Mesenteric fat pad (tissue), 1 donor: ENCODE measurements around the gene NMNAT2. TPM values are rescaled to one million over a fixed set of nuclear protein-coding genes. Genes with fewer than 3 reads are reported as not detected.

Experiments used
- DNase-seq: peaks from one replicate; pipeline ENCODE4 v3.0.0-alpha.2; 2020; ENCODE audit warnings: low spot score
- total RNA-seq: library from RNA; stranded (reverse); fragmentation: NEBNext Ultra II Directional; extraction: Animal tissue kit (Norgen Biotek cat#: 25700); gene quantifications from one replicate; pipeline ENCODE4 v1.2.1, GENCODE V29; 2021
- donor health status: DM: yes; HTN: yes; CAD: no.

The NMNAT2 gene
- total RNA-seq, 1 donor from 2014 or later, result 20.5 TPM

- DNase-seq, result no peak
These were observed 178.2 kb downstream of the NMNAT2 start for GRCh38 chr1:183239793-183240525.

DNA sequence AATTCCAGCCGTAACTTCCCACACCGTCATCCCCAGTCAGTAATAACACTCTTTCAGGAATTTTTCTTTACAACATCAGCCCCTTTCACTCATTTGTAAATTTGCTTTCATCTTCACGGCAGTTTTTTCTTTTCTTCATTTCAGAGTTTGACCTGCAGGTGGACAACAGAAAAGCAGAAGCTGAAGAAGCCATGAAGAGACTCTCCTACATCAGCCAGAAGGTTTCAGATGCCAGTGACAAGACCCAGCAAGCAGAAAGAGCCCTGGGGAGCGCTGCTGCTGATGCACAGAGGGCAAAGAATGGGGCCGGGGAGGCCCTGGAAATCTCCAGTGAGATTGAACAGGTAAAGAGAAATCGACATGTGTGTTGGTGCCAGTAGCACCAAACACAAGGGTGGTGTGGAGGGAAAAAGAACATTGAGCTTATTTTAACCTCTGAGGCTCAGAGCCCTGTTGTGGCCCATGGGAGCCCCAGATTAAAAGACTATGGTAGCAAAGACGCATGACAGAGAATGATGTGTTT is 178.9 kb downstream of the NMNAT2 start:
- DNase-seq, result no peak

DNA sequence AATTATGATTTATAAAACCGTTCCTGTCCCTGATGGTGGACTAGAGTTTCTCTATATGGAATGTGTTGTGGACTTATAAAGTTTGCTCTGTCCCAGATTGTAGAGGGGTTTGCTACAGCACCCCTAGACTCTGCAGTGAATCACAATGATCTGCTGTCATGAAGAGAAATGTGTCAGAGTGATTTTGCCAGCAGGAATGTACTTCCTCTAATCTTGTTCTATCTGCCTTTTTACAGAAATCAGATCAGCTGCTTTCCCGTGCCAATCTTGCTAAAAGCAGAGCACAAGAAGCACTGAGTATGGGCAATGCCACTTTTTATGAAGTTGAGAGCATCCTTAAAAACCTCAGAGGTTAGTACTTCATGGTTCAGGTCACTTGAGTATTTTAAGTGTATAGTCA is 180.1 kb downstream of the NMNAT2 start:
- DNase-seq, result no peak

GRCh38 chr1:183237046-183237445 is 181.1 kb downstream of the NMNAT2 start:
- DNase-seq, result no peak

DNA sequence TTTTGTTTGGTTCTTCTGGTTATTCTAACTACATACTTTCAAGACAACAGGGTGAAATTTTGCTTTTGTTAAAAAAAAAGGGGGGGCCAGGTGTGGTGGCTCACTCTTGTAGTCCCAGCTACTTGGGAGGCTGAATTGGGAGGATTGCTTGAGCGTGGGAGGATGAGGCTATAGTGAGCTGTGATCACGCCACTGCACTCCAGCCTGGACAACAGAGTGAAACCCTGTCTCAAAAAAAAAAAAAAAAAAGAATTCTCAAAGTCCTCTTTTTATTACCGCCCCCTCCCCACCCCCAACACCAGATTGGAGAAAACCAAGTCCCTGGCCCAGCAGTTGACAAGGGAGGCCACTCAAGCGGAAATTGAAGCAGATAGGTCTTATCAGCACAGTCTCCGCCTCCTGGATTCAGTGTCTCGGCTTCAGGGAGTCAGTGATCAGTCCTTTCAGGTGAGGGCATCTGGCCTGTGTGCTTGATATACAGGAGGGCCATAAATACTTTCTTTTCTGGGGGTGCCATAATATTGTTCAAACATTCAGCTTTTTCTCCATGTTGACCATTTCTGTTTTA is 181.9 kb downstream of the NMNAT2 start:
- no peak for DNase-seq

GRCh38 chr1:183235503-183235902 is 182.7 kb downstream of the NMNAT2 start:
- DNase-seq, result no peak

- no peak for DNase-seq
These were observed 183.3 kb downstream of the NMNAT2 start for GRCh38 chr1:183234660-183235476.

DNA sequence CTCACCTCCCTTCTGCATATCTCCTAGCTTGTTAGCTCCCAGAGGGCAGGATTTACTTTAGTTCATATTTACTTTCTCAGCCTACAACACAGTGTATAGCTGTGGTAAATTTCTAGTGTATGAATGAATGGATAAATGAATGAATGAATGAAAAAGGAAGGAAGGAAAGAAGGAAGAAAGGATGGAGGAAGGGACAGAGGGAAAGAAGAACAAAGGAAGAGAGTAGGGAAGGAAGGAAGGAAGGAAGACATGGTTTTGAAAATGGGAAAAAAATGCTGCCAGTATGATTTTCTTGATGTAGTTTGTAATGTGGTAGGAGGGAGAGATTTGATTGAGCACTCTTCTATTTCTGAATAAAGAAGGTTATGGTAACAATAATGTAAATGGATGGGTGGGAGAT is 185.1 kb downstream of the NMNAT2 start:
- no peak for DNase-seq

DNA sequence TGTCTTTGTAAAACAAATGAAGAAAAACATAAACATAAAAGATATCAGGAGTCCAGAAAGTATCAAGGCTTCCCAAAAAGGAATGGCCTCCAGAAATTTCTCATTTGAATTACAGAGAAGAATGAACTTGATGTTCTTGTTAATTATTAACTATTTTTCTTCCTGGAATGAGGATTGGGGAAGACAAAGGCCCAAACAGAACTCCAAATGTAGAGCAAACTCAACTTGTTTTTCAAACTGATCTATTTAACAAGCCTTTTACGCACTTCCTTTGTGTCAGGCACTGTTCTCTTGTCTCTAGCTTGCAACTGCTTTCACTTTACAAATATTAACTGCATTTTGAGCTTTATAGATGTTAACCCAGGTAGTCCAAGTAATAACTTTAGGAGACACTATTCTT is 186.6 kb downstream of the NMNAT2 start:
- DNase-seq, result no peak

GRCh38 chr1:183230413-183230812 is 187.8 kb downstream of the NMNAT2 start:
- DNase-seq, result no peak

DNA sequence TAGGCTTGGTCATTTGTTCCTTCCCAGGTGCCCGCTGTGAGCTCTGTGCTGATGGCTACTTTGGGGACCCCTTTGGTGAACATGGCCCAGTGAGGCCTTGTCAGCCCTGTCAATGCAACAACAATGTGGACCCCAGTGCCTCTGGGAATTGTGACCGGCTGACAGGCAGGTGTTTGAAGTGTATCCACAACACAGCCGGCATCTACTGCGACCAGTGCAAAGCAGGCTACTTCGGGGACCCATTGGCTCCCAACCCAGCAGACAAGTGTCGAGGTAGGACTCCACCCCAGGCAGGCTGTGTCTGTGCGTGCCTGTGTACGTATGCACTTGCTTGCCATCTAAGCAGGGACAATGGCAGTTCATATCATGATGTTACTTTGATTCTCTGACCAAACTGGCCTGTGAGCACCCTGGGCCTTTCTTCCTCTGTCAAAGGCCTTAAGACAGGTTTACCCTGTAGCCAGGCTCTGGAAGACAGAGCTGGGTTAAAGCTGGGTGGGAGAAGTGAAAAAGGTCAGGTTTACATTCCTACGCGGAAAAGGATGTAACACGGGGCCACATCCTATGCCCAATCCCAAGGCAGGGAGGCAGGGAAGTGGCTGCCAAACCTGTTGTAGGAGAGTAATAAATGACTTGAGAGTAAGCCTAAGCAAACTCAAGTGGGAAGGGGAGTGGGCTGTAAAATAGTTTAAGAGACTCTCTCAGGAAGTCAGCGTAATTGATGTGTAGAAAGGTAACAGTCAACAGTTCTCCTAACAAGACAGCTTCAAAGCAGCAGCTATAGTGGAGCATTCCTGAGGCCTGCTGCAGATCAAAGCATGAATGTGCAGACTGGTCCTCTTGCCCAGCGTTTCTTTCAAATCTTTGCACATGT is 189.6 kb downstream of the NMNAT2 start:
- no peak for DNase-seq

- DNase-seq, result no peak
These were observed 190.5 kb downstream of the NMNAT2 start for GRCh38 chr1:183227422-183228346.

DNA sequence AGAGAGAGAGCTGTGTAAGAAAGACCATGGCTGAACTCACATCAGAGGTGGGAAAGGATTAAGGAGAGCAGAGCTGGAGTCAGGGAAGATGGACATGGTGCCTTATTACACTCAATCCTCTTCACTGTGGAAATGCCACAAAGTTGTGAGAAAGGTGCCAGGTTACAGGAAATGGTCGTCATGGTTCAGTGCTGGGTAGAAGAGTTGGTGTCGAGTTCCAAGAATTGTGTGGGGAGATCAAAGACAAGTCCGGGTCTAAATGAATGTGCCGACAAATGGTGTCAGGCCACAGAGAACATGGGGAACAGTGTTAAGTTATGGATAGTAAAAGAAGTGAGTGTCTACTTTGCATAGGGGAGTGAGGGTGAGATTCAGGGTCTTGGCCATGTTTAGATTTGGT is 191.2 kb downstream of the NMNAT2 start:
- no peak for DNase-seq

DNA sequence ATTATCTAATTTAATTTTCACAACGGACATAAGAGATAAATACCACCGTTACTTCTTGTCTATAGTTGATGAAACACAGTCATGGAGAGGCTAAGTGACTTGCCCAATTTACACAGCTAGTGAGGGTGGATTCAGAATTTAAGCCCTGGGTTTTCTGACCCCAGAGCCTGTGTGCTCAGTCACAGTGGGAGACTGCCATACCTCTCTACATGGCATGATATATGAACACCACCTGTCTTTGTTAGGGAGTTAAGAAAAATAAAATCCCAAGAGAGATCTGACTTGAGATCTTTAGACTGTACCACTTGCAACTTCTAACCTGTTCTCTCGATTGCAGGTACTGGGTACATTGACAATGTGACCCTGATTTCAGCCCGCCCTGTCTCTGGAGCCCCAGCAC is 191.8 kb downstream of the NMNAT2 start:
- DNase-seq, result no peak

DNA sequence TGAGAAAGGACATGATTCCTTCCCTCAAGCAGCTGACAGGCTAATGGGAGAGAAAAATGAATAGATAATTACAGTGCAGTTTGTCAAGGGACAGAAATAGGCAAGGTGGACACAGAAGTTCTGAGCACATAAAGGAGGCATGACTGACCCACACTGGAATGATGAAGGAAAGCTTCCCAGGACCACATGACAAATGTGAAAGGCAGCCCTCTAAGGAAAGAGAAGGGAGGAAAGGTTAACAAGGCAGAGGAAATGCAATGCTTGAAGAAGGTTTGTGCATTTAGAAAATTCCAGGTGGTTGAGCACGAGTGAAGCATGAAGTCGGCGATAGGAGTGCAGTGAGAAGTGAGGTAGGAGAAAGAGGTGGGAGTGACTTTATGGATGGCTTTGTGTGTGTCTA is 194.7 kb downstream of the NMNAT2 start:
- DNase-seq, result no peak

- DNase-seq, result no peak
These were observed 195.3 kb downstream of the NMNAT2 start for GRCh38 chr1:183222909-183223308.

GRCh38 chr1:183219616-183220009 is 198.6 kb downstream of the NMNAT2 start:
- DNase-seq, result no peak

DNA sequence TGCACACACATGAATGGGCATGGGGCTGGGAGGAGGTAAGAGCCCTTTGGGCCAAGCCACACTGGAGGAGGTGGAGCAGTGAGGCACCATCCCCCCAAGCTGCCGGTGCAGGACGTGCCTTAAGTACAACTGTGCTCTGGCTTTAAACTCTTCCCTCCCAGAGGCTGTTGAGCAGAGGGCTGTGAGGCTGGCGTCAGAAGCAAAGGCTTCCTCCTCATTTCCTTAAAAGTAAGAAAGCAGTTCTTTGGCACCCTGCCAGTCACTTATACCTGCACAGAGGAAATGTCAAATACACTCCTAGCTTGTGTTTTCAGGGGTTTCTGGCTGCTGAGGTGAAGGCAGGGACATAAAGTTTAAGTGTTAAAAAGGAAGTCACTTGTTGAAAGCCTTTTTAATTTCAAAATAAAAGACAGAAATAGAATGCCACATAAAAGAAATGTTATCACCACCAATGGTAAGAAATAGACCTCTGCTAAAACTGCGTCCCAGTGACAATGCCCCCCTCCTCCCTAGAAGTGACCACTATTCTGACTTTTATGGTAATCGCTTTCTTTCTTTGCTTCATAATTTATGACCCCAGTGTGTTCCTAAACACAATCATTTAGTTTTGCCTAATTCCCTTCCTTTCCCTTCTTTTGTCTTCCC is 199.1 kb downstream of the NMNAT2 start:
- DNase-seq, result no peak

DNA sequence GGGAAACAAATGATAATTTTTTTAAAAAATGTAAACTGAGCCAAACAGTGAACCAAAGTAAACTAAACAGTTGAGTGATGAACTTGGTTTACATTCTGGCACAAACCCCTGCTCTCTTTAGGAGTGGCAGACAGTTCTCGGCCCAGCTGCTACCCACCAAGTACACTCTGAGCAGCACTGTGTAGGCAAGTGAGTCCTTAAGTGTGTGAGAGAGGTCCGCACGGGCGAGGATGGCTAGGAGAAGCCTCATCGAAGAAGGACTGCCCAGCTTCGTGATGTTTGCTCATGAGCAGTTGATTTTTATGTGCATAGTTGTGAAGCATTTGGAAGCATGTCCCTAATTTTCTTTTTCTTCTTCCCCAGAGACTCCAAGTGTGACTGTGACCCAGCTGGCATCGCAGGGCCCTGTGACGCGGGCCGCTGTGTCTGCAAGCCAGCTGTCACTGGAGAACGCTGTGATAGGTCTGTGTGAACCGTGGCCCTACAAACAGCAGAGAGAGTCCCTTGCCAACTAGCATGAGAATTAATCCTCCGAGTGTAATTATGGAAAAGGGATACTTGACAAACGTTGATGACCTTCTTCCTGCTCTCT is 200.1 kb downstream of the NMNAT2 start:
- DNase-seq, result no peak
